ENCODE data around the gene LPP.

GRCh38 chr3:188842639-188843038, 688.7 kb downstream of the LPP start:
- TF ChIP-seq EZH2 (IDR thresholded peaks at IDR 0.05) (no peak), CTCF (IDR thresholded peaks at IDR 0.05 in 2 of 3, conservative IDR thresholded peaks at IDR 0.05 in 1 of 3; ENCODE audit: borderline replicate concordance in 1 of 3, insufficient read depth in 1 of 3, low read depth in 2 of 3, low read length in 2 of 3) (no peak), CEBPB (IDR thresholded peaks at IDR 0.05; ENCODE audit: low read depth) (no peak), YY1 (IDR thresholded peaks at IDR 0.05; ENCODE audit: extremely low read depth, insufficient replicate concordance, low read depth, low read length) (no peak), POLR2AphosphoS5 (IDR thresholded peaks at IDR 0.05; ENCODE audit: low read depth, low read length) (no peak)
